NCI-H2196 treated with DMSO at 0.1 percent for 48 hours (cell line): ENCODE data around the gene RIC3.

Experiments used
- DNase-seq: peaks from one replicate; lab custom pipeline; 2025; ENCODE audit not compliant: unreplicated experiment; lab: John Stamatoyannopoulos, UW

The RIC3 gene

GRCh38 chr11:8105666-8106065, 63.2 kb downstream of the RIC3 start:
- DNase-seq = no peak

- no peak for DNase-seq
Observed at GRCh38 chr11:8105133-8105532, 63.7 kb downstream of the RIC3 start.

GRCh38 chr11:8103909-8104308, 64.9 kb downstream of the RIC3 start:
- DNase-seq = no peak

- no peak for DNase-seq
Observed at GRCh38 chr11:8102965-8103364, 65.9 kb downstream of the RIC3 start.

DNA sequence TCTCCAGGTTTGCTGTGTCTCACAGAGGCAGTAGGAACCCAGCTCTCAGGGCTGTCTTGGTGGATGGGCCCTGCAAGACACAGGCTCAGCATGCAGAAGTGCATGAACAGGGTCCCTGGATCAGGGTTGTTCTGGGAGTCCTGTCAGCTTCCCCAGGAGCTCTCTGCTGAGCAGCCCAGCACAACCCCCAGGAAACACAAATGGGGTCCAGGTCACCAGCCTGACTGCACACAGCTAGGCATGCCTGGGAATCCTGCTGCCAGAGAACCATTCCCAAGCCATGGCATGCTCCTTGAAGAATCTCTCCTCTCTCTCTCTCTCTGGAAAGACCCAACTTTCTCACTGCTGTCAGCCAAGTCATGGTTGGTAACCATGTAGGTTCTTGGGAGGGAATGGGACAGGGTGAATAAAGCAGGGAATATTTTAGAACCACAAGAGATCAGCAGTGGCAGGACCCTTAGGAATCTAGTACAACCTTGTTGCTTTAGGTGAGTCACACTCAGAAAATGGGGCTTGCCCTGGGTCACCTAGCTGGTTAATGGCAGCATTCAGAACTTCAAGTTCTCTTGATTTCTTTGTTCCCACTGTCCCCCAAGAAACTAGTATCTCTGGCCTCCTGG, 66.4 kb downstream of the RIC3 start:
- no peak for DNase-seq

- DNase-seq = no peak
Observed at GRCh38 chr11:8101421-8101820, 67.4 kb downstream of the RIC3 start.

DNA sequence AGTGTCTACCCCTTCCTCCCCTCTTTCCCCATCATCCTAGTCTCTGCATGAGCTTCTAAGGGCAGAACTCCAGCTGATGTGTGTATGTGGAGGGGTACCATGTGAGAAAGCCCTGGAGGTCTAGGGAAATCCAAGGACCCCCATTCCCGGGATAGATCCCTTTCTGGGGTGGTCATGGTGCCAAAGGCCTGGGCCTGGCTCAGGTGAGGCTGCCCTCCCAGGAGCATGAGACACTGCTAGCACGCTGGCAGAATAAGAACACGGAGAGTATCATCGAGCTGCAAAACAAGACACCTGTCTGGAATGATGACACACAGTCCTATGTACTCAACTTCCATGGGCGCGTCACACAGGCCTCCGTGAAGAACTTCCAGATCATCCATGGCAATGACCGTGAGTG, 68.2 kb downstream of the RIC3 start:
- no peak for DNase-seq

DNA sequence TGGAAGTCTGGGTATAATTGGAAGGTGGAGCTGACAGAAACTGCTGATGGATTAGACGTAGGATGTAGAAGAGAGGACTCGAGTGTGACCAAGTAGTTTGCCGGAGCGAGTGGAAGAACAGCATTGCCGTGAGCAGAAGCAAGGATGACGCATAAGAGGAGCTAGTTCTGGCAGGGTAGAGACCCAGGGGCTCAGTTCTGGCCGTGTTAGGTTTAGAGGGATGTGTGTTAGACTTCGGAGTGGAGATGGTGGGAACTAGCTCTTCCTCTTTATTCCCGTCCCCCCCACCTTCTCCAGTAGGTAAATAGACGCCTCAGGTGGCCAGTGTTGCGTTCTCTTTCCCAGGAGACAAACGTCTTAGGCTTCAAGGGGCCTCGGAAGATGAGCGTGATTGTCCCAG, 68.7 kb downstream of the RIC3 start:
- DNase-seq = no peak

DNA sequence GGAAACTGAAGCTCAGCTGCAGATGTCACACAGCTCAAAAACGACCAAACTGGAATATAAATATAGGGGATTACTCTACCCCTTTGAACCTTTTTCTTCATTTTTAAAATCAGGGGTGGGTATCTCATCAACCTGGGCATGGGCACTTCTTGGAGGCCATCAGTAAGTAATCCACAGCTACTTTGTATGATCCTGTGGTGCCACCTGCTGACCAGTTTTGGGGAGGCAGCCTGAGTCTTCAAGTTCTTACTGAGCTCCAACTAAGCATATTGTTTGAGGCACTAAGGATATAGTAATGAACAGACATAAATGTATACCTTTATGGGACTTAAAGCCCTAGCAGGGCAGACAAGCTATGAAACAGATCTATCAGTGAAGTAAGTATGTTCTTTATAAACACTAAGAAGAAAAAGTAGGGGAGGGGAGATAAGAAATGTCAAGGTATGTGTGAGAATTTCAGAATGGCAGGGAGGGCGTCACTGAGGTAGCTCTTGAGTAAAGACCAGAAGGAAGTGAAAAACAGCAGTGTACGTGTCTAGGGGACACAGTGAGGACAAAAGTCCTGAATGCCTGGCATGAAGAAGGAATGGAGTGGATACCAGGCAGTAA, 69.4 kb downstream of the RIC3 start:
- no peak for DNase-seq

GRCh38 chr11:8098879-8099278, 69.9 kb downstream of the RIC3 start:
- DNase-seq = no peak

DNA sequence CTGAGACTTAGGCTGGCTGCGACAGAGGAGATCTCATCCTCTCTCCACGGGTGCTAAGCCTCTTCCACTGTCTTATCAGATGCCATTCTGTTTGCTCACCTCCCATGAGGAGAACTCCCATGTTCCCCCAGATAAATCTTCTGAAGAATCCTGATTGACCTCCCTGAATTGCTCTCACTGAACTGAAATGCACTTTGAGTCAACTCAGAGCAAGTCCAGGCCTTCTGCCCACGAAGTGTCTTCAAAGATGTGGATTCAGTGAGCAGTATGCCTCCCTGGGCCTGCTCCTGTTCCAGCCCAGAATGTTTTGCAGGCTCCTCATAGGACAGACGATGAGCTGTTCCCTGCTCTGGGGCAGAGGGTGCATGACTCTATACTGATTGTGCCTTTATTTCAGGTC, 70.5 kb downstream of the RIC3 start:
- DNase-seq = no peak

DNA sequence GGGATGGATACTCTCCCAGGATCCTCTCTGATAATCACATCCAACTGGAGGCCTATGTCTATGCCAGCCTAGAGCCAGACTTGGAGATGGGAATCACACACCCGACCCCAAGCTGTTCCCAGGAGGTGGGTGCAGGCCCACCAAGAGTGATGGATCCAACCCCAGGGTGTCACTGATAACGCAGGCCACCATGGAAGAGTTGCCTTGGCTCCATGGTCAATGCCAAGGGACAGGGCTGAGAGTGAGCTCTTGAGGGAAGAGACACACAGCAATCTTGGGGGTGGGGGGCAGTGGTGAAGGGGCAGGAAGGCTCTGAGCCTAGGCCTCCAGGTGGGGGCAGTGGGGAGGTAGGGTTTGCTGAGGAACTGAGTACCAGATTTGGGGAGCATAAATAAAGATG, 70.9 kb downstream of the RIC3 start:
- no peak for DNase-seq

GRCh38 chr11:8097468-8097867, 71.4 kb downstream of the RIC3 start:
- DNase-seq = no peak

- DNase-seq = no peak
Observed at GRCh38 chr11:8097062-8097461, 71.8 kb downstream of the RIC3 start.

DNA sequence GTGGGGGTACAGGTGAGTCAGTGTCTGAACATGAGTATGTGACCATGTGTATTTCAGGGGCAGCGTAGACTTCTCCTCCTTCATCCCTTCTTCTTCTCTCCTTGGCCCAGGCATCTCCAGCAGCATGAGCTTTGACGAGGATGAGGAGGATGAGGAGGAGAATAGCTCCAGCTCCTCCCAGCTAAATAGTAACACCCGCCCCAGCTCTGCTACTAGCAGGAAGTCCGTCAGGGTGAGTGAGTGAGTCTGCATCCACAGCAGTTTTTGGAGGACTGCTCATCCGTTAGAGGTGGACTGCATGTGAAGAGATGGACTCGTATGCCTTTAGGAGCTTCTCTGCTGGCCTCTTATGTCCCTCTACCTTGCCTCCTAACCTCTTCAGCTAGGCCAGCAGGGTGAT, 72.2 kb downstream of the RIC3 start:
- no peak for DNase-seq

- DNase-seq = no peak
Observed at GRCh38 chr11:8095806-8096522, 72.9 kb downstream of the RIC3 start.

GRCh38 chr11:8095371-8095770, 73.5 kb downstream of the RIC3 start:
- no peak for DNase-seq

DNA sequence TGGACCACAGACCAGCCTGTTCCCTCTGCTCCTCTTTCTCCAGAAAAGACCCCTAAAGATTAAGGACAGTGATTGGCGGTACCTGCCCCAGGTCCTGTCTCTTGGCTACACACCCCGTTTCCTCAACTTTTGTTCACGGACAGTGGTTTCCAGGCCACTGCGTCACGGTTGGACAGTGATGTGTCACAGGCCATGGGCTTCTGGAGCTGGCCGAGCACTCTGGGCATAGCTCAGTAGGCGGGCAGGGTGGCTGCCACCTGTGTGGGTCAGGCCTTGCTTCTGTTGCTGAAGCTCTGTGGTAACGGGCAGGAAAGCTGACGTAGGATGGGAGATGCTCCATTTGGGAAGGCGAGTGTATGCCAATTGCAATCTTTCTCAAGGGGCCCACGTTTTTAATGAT, 74.2 kb downstream of the RIC3 start:
- DNase-seq = no peak

GRCh38 chr11:8093931-8094575, 74.8 kb downstream of the RIC3 start:
- DNase-seq = no peak

DNA sequence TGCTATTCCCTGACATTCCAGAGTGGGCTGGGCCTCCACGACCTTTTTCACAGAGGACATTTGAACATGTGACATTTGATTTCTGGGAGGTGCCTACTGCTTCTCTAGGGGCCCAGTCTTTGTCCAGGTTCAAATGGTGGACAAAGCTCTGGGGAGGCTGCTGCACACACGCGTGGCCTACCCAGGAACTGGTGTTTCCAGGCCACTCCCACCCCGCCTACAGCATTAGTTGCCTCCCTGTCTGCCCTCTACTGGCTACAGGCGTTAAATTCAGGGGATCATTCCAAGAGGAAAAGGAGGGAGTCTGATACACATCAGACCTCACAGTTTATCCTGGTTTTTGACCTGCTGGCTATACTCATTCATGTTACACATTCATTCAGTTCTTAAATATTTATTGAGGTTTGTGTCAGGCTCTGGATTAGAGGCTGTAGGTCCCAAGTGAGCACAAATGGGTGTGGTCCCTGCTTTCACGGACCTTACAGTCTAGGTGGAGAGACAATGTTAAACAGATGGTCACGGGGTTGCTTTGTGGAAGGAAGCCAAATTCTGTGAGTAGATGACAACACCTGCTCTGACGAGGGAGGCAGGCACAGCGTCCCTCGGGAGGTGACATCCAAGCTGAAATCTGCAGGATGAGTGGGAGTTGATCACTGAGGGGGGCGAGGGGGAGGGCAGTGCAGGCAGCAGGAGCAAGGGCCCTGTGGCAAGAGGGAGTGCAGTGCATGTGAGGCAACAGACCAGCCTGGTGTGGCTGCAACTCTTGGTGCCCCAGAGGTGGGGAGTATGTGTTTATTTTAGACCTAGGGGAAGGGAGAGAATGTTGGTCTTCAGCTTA, 76.0 kb downstream of the RIC3 start:
- peak; percentile 36 for DNase-seq

GRCh38 chr11:8091721-8092120, 77.1 kb downstream of the RIC3 start:
- DNase-seq = no peak
